ENCODE results near the gene PRKN.

DNA sequence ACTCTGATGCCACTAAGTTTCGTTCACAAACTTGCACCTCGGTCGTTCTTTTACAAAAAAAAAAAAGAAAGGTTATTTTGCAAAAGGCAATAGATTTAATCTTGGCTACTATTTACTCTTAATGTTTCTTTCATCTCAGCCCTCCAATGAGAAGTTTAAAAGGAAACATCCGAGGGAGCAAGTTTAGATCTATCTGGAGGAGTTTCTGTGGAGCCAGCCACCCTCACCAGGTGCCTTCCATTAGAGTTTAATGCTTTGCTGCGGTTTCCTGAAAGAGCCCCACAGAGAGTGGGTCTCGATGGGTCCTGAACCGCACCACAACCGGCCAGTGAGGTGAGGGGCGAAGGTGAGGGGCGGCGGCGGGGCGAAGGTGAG, 632 bp downstream of the PRKN start:
- TF ChIP-seq CTCF (IDR thresholded peaks at IDR 0.05) (no peak), POLR2A (IDR thresholded peaks at IDR 0.05) (no peak)
